NCI-H2107 treated with DMSO at 0.1 percent for 48 hours (cell line): ENCODE data around the gene CABLES2.

ENCODE experiments used
- DNase-seq: peaks from one replicate; lab custom pipeline; 2025; ENCODE audit not compliant: unreplicated experiment; lab: John Stamatoyannopoulos, UW

Gene CABLES2

GRCh38 chr20:62372042-62372993, 34.8 kb downstream of the CABLES2 start:
- DNase-seq, result no peak

- DNase-seq, result no peak
These were observed 35.5 kb downstream of the CABLES2 start for GRCh38 chr20:62371588-62372041.

- DNase-seq, result no peak
These were observed 36.1 kb downstream of the CABLES2 start for GRCh38 chr20:62370807-62371587.

- DNase-seq, result peak; percentile 33
These were observed 36.8 kb downstream of the CABLES2 start for GRCh38 chr20:62370115-62370806.

- DNase-seq, result no peak
These were observed 37.3 kb downstream of the CABLES2 start for GRCh38 chr20:62369815-62370114.

GRCh38 chr20:62368976-62369814, 37.9 kb downstream of the CABLES2 start:
- DNase-seq, result no peak

- no peak for DNase-seq
These were observed 38.6 kb downstream of the CABLES2 start for GRCh38 chr20:62368392-62368975.

- DNase-seq, result no peak
These were observed 39.3 kb downstream of the CABLES2 start for GRCh38 chr20:62367633-62368391.

GRCh38 chr20:62367136-62367632, 39.9 kb downstream of the CABLES2 start, which contains the start of gene LAMA5:
TSS of gene LAMA5 (minus strand) at chr20:62367312. CDS start at chr20:62367245, 67 bp downstream.
- no peak for DNase-seq

- DNase-seq, result no peak
These were observed 40.5 kb downstream of the CABLES2 start for GRCh38 chr20:62366370-62367135.

- no peak for DNase-seq
These were observed 41.2 kb downstream of the CABLES2 start for GRCh38 chr20:62365814-62366369.

- DNase-seq, result no peak
These were observed 42.0 kb downstream of the CABLES2 start for GRCh38 chr20:62364911-62365736.

GRCh38 chr20:62363920-62364851, 42.9 kb downstream of the CABLES2 start:
- DNase-seq, result no peak

GRCh38 chr20:62362991-62363919, 43.8 kb downstream of the CABLES2 start:
- no peak for DNase-seq

- DNase-seq, result no peak
These were observed 44.5 kb downstream of the CABLES2 start for GRCh38 chr20:62362590-62362940.
